Heart right ventricle (tissue), 16 donors: ENCODE results near the gene KLF2. TPM values are rescaled to one million over a fixed set of nuclear protein-coding genes. Genes with fewer than 3 reads are reported as not detected.

Experiments used
- ATAC-seq, 8 donors: fragments of 200-7000 bp; cut with Tn5 transposase; one replicate each; pipeline ENCODE4 v1.9.1; 2020; ENCODE audit warnings: mild to moderate bottlenecking in 8 of 8, moderate library complexity in 8 of 8, moderate number of reproducible peaks in 1 of 8
- DNase-seq, 2 donors: peaks; one replicate each; pipeline ENCODE4 v3.0.0-alpha.2; 2020
- H3K27ac ChIP-seq, 10 donors: fragments of 200-600 bp; sonication (generic) in 2 of 10; one replicate each; pipeline versions ENCODE4 v1.5.0 to v1.8.0; 2020 to 2022; ENCODE audit warnings: mild to moderate bottlenecking in 3 of 10
- H3K27me3 ChIP-seq, 7 donors: fragments of 200-600 bp; one replicate each; pipeline ENCODE4 v1.8.0; 2021 to 2022; ENCODE audit warnings: mild to moderate bottlenecking in 2 of 7
- H3K36me3 ChIP-seq, 9 donors: fragments of 200-600 bp; sonication (generic) in 1 of 9; one replicate each; pipeline versions ENCODE4 v1.5.0 to v1.8.0; 2020 to 2022; ENCODE audit warnings: mild to moderate bottlenecking in 2 of 9
- H3K4me1 ChIP-seq, 9 donors: fragments of 200-600 bp; sonication (generic) in 1 of 9; one replicate each; pipeline versions ENCODE4 v1.5.0 to v1.8.0; 2020 to 2022; ENCODE audit warnings: mild to moderate bottlenecking in 4 of 9
- H3K4me3 ChIP-seq, 10 donors: fragments of 200-600 bp; sonication (generic) in 2 of 10; one replicate each; pipeline versions ENCODE4 v1.5.0 to v1.8.0; 2020 to 2022; ENCODE audit warnings: mild to moderate bottlenecking in 7 of 10, moderate library complexity in 2 of 10
- H3K9me3 ChIP-seq, 11 donors: fragments of 200-600 bp in 10 of 11; sonication (generic) in 2 of 11; one replicate each; pipeline versions ENCODE4 v1.5.0 to v1.8.0; 2013 to 2022; ENCODE audit warnings: mild to moderate bottlenecking in 2 of 11, control low read depth in 1 of 11, moderate library complexity in 1 of 11
- WGBS, 2 donors: extraction: QIAGEN DNeasy Blood & Tissue Kit; methylation state at CpG; one replicate each; pipeline ENCODE4 v1.1.7; 2013; ENCODE audit warnings: inconsistent platforms in 1 of 2; 5-methylcytosine and 5-hydroxymethylcytosine counted together
- intact Hi-C, 10 donors: fragments of 100-400 bp; cut with DNase I; formaldehyde crosslinking; loops; one replicate each; pipeline versions ENCODE4 v1.11.1 to v1.14.2; 2022
- polyA plus RNA-seq, 2 donors: library from polyadenylated mRNA; stranded (reverse); fragments of 200-250 nt; gene quantifications; one replicate each; pipeline ENCODE4 v1.2.3, GENCODE V29; 2013
- total RNA-seq, 10 donors: library from RNA; stranded (reverse); fragmentation: NEBNext Ultra II Directional in 3 of 10; extraction: Animal tissue kit (Norgen Biotek cat#: 25700) in 3 of 10; gene quantifications; one replicate each; pipeline versions ENCODE4 v1.2.1 to v1.2.4, GENCODE V29; 2021 to 2023
- TF ChIP-seq, protein P1 (sequence below), 9 donors: fragments of 200-600 bp; sonication (generic) in 2 of 9; IDR thresholded peaks; one replicate each; pipeline versions ENCODE4 v1.5.0 to v1.8.0; 2021 to 2022; ENCODE audit warnings: antibody characterized with exemption in 9 of 9, mild to moderate bottlenecking in 5 of 9, moderate library complexity in 1 of 9
- donor health status: Arrhythmogenic right ventricular cardiomyopathy.
- donor health status: ischemic (EF 13 %, LVEDD 7.1; RV severe dilation, severe dysfunction).
- donor health status: healthy with polysubstance abuse.
- donor health status: DM: no; HTN: yes; CAD: no.
- donor health status: DM: no; HTN: no; CAD: no.
- donor health status: ischemic (EF 25% LVEDD 6.9; RV normal size, moderate dysfunction).
- donor health status: ischemic (EF 25% LVEDD 5.7; RV mildly dilated, moderate dysfunction).
- donor health status: healthy.
- donor health status: DM: yes; HTN: yes; CAD: no.
- donor health status: Ischemic cardiomyopathy.
- donor health status: ischemic (EF 35%, LVEDD 5.7; RV mildly dilated, moderate dysfunction).
- donor health status: nonischemic (EF 11% LVEDD 7.7; RV severe dilation, severe dysfunction).
- donor health status: DM: yes; HTN: yes; CAD: no.
- donor health status: PGD.
- donor health status: ischemic (EF 29% LVEDD 5.4; RV normal size, mild dysfunction).
- donor health status: nonischemic (EF 23%, LVEDD 6.1; RV moderate dilation, normal function).

Gene KLF2
- total and polyA plus RNA-seq, 12 donors, result 22.4 to 76.2 (median 50.4) TPM

DNA sequence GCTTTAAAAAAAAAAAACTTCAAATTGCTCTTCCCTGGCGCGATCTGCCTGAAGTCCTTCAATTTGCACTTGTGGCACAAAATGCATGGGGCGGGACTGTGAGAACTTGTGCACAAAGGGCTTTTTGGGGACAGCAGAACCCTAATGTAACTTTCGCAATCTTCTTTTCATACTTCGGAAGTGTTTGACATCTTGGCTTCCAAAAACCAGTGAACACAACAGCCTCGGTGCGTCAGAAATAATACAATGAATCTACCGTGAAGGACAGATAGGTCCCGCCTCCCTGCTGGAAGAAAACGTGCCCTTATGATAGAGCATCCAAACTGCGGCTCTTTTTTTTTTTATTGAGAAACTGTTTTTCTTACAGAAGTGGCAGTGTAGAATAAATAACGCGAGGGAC is 36.6 kb downstream of the KLF2 start:
- intact Hi-C loops, result no loop called here

DNA sequence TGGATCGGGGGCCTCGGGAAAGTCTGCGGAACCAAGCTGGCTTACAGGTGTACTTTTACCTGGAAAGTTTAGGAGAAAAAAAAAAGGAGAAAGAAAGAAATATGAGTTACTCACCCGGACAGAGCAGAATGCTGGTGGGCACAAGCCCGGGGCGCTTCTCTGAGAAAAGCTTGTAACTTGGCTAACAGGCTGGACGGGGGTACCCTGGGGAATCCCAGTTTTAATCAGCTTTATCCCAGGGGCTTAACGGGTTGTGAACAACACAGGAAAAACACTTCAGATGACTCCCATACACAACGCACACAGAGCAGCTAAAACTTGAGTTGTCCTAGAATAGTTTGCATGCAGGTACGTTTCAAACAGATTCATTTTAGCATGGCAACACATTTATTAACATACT is 37.3 kb downstream of the KLF2 start:
- WGBS, 2 donors, result 92 to 94% methylated on average over 10 of the region's 10 CpGs
- Histone ChIP-seq H3K27me3 (no peaks in the 10 kb centered on the region), H3K4me3 (no peak overlapping the region), H3K36me3 (peaks cover 0 to 44% (median 0%) of the 10 kb centered on the region in 9 donors), H3K27ac (no peak overlapping the region), H3K4me1 (peaks cover 0 to 55% (median 5%) of the 10 kb centered on the region in 9 donors), H3K9me3 (no peaks in the 10 kb centered on the region)
- intact Hi-C loops, result no loop called here
- ATAC-seq, result no peak
- DNase-seq, result no peak
- TF ChIP-seq, protein P1, sequence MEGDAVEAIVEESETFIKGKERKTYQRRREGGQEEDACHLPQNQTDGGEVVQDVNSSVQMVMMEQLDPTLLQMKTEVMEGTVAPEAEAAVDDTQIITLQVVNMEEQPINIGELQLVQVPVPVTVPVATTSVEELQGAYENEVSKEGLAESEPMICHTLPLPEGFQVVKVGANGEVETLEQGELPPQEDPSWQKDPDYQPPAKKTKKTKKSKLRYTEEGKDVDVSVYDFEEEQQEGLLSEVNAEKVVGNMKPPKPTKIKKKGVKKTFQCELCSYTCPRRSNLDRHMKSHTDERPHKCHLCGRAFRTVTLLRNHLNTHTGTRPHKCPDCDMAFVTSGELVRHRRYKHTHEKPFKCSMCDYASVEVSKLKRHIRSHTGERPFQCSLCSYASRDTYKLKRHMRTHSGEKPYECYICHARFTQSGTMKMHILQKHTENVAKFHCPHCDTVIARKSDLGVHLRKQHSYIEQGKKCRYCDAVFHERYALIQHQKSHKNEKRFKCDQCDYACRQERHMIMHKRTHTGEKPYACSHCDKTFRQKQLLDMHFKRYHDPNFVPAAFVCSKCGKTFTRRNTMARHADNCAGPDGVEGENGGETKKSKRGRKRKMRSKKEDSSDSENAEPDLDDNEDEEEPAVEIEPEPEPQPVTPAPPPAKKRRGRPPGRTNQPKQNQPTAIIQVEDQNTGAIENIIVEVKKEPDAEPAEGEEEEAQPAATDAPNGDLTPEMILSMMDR (IDR thresholded peaks at IDR 0.05), result no peak

More for the DNA sequence above, 36.6 kb downstream of the KLF2 start:
- Histone ChIP-seq H3K27me3 (no peaks in the 10 kb centered on the region), H3K4me1 (peaks cover 0 to 52% (median 5%) of the 10 kb centered on the region in 9 donors), H3K9me3 (no peaks in the 10 kb centered on the region), H3K27ac (peak overlapping the region in 1 of 10 donors; percentile 5), H3K36me3 (peaks cover 0 to 44% (median 0%) of the 10 kb centered on the region in 9 donors), H3K4me3 (no peak overlapping the region)
- 84 to 85% methylated on average over 13 of the region's 13 CpGs for WGBS, 2 donors
- no peak for DNase-seq
- TF ChIP-seq, protein P1 (IDR thresholded peaks at IDR 0.05), result no peak
- no peak for ATAC-seq

DNA sequence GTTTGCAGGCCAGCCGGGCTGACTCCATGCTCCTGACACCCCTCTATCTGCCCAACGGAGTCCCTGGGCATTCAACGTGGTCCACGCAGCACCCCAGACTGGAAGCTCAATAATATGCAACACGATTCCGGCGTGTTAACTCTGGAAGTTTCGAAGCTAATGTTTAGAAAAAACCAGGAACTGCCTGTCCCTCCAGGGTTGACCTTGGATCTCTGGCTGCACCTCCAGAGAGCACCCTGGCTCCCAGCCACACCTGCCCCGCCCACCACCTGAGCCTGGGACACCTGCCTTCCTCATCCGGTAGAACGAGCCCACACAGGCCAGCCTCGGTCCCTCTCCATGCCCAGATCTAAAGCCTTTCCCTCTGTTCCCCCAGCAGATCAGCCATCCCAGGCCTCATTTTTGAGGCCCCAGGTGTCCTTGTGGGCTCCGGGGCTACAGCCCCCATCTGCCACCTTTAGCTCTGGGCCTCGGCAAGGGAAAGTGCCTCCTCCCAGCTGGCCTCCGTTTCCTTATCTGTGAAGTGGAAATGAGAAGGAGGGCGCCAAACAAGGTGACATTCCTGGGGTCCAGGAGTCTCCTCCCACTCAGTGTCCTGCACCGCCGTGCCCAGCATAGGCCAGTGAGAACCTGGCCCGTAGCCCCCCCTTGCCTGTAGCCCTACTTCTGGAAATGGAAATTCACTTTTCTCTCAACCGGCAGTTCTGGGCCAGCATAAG is 38.7 kb downstream of the KLF2 start:
- no peak for ATAC-seq
- DNase-seq, result no peak
- H3K36me3 ChIP-seq, result peaks cover 0 to 37% (median 0%) of the 10 kb centered on the region in 9 donors
- WGBS, 2 donors, result 79 to 84% methylated on average over 20 of the region's 20 CpGs
- peaks cover 0 to 68% (median 5%) of the 10 kb centered on the region in 9 donors for H3K4me1 ChIP-seq
- intact Hi-C loops, result no loop called here
- TF ChIP-seq, protein P1 (IDR thresholded peaks at IDR 0.05), result no peak
- no peak overlapping the region for H3K27ac ChIP-seq
- H3K9me3 ChIP-seq, result no peaks in the 10 kb centered on the region
- no peaks in the 10 kb centered on the region for H3K27me3 ChIP-seq
- no peak overlapping the region for H3K4me3 ChIP-seq

DNA sequence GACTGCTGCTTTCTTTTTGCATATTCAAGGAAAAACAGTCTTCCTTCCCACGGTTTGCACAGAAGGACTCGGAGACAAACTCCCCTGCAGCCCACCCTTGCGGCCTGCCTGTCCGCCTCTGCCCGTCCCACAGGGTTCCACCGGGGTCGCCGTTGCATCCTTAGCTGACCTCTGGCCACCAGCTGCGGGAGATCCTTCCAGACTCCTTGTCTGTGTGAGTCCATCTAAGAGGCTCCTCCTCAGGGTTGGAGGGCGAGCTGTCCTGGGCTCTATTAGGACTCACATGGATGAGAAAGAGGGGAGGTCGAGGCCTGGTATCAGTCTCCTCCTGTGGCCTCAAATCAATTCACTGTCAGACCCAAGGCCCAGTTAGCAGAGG is 39.2 kb downstream of the KLF2 start:
- 79 to 81% methylated on average over 11 of the region's 11 CpGs for WGBS, 2 donors
- ATAC-seq (peak in 1 of 8 donors; percentile 25), DNase-seq (no peak)

More for the DNA sequence above, 39.2 kb downstream of the KLF2 start:
- Histone ChIP-seq H3K9me3 (no peaks in the 10 kb centered on the region), H3K4me1 (peaks cover 0 to 72% (median 4%) of the 10 kb centered on the region in 9 donors), H3K4me3 (no peak overlapping the region), H3K27me3 (no peaks in the 10 kb centered on the region), H3K36me3 (peaks cover 0 to 35% (median 0%) of the 10 kb centered on the region in 9 donors), H3K27ac (no peak overlapping the region)
- intact Hi-C loops, result no loop called here
- TF ChIP-seq, protein P1 (IDR thresholded peaks at IDR 0.05), result no peak
